ENCODE measurements around the gene LCNL1.

LCNL1 gene

GRCh38 chr9:136946228-136947027 lies 36.4 kb upstream of the LCNL1 start:
- DNase-seq (ENCODE audit: low read depth in 2 of 3, low spot score in 1 of 3) = no peak

- no peak for DNase-seq (ENCODE audit: low read depth in 2 of 3, low spot score in 1 of 3)
Observed at GRCh38 chr9:136947028-136947891, 35.5 kb upstream of the LCNL1 start.

- DNase-seq (ENCODE audit: low read depth in 2 of 3, low spot score in 1 of 3) = no peak
Observed at GRCh38 chr9:136947955-136948510, 34.8 kb upstream of the LCNL1 start.

- no peak for DNase-seq (ENCODE audit: low read depth in 2 of 3, low spot score in 1 of 3)
Observed at GRCh38 chr9:136949239-136949816, 33.5 kb upstream of the LCNL1 start.

- peak; percentile 91 to 95 (median 94) for DNase-seq (ENCODE audit: low read depth in 2 of 3, low spot score in 1 of 3)
Observed at GRCh38 chr9:136949817-136950655, 32.8 kb upstream of the LCNL1 start.

- no peak for DNase-seq (ENCODE audit: low read depth in 2 of 3, low spot score in 1 of 3)
Observed at GRCh38 chr9:136950656-136951276, 32.0 kb upstream of the LCNL1 start.

- no peak for DNase-seq (ENCODE audit: low read depth in 2 of 3, low spot score in 1 of 3)
Observed at GRCh38 chr9:136951541-136952320, 31.1 kb upstream of the LCNL1 start, which contains the start of gene LCN12. Gene LCN12, plus strand, starts transcription at chr9:136952273. Its CDS starts 55 bp downstream, at chr9:136952328.

GRCh38 chr9:136952321-136952850 lies 30.4 kb upstream of the LCNL1 start:
- DNase-seq (ENCODE audit: low read depth in 2 of 3, low spot score in 1 of 3) = no peak

- DNase-seq (ENCODE audit: low read depth in 2 of 3, low spot score in 1 of 3) = no peak
Observed at GRCh38 chr9:136952876-136953770, 29.7 kb upstream of the LCNL1 start.

GRCh38 chr9:136953771-136954269 lies 29.0 kb upstream of the LCNL1 start:
- DNase-seq (ENCODE audit: low read depth in 2 of 3, low spot score in 1 of 3) = no peak

- no peak for DNase-seq (ENCODE audit: low read depth in 2 of 3, low spot score in 1 of 3)
Observed at GRCh38 chr9:136954270-136955083, 28.3 kb upstream of the LCNL1 start.

- DNase-seq (ENCODE audit: low read depth in 2 of 3, low spot score in 1 of 3) = no peak
Observed at GRCh38 chr9:136955202-136955942, 27.4 kb upstream of the LCNL1 start.

GRCh38 chr9:136955943-136956335 lies 26.9 kb upstream of the LCNL1 start:
- DNase-seq (ENCODE audit: low read depth in 2 of 3, low spot score in 1 of 3) = no peak

GRCh38 chr9:136956604-136957003 lies 26.2 kb upstream of the LCNL1 start:
- no peak for DNase-seq (ENCODE audit: low read depth in 2 of 3, low spot score in 1 of 3)

GRCh38 chr9:136957461-136957860 lies 25.3 kb upstream of the LCNL1 start:
- DNase-seq (ENCODE audit: low read depth in 2 of 3, low spot score in 1 of 3) = no peak

GRCh38 chr9:136957901-136958300 lies 24.9 kb upstream of the LCNL1 start:
- no peak for DNase-seq (ENCODE audit: low read depth in 2 of 3, low spot score in 1 of 3)

Data from stimulated activated CD4-positive, alpha-beta T cell treated with anti-CD3 and anti-CD28 coated beads, Interleukin-12 subunit alpha, Interleukin-12 subunit beta, amount 100 ng/mL, for 48 hours (primary cell).